Activated CD4-positive, CD25-positive, alpha-beta regulatory T cell treated with anti-CD3 and anti-CD28 coated beads, Interleukin-2, amount 50 U/mL, for 16 hours (primary cell): Measurements from ENCODE around the gene ITGB6.
"Not testable (repeated sequence)": the region's sequence is repeated elsewhere in the genome, so short reads cannot be mapped to it uniquely, and the experiment has no call there.

Experiments used
- DNase-seq: peaks from one replicate; pipeline ENCODE4 v3.0.0-alpha.2; 2020; ENCODE audit warnings: low read depth, low spot score

The ITGB6 gene

GRCh38 chr2:160194946-160195345 is 5.1 kb downstream of the ITGB6 start:
- no peak for DNase-seq

- no peak for DNase-seq
These were observed 5.7 kb downstream of the ITGB6 start for GRCh38 chr2:160194351-160194750.

- DNase-seq: not testable (repeated sequence)
These were observed 18.8 kb downstream of the ITGB6 start for GRCh38 chr2:160181146-160181836.

- DNase-seq: not testable (repeated sequence)
These were observed 19.4 kb downstream of the ITGB6 start for GRCh38 chr2:160180690-160181089.

- no peak for DNase-seq
These were observed 19.9 kb downstream of the ITGB6 start for GRCh38 chr2:160180172-160180571.

- no peak for DNase-seq
These were observed 24.6 kb downstream of the ITGB6 start for GRCh38 chr2:160175169-160176134.

- no peak for DNase-seq
These were observed 25.8 kb downstream of the ITGB6 start for GRCh38 chr2:160174322-160174721.

GRCh38 chr2:160169988-160170387 is 30.1 kb downstream of the ITGB6 start:
- no peak for DNase-seq

GRCh38 chr2:160169471-160169870 is 30.6 kb downstream of the ITGB6 start:
- no peak for DNase-seq

- DNase-seq: no peak
These were observed 31.2 kb downstream of the ITGB6 start for GRCh38 chr2:160168878-160169277.

- no peak for DNase-seq
These were observed 32.9 kb downstream of the ITGB6 start for GRCh38 chr2:160167089-160167740.

GRCh38 chr2:160165996-160166395 is 34.1 kb downstream of the ITGB6 start:
- no peak for DNase-seq

GRCh38 chr2:160165081-160165480 is 35.0 kb downstream of the ITGB6 start:
- no peak for DNase-seq

- DNase-seq: no peak
These were observed 41.9 kb downstream of the ITGB6 start for GRCh38 chr2:160157861-160158829.

- no peak for DNase-seq
These were observed 43.4 kb downstream of the ITGB6 start for GRCh38 chr2:160156665-160157064.

- no peak for DNase-seq
These were observed 44.0 kb downstream of the ITGB6 start for GRCh38 chr2:160156100-160156499.

GRCh38 chr2:160148419-160148818 is 51.7 kb downstream of the ITGB6 start:
- not testable (repeated sequence) for DNase-seq

GRCh38 chr2:160145471-160145870 is 54.6 kb downstream of the ITGB6 start:
- no peak for DNase-seq

- DNase-seq: no peak
These were observed 55.6 kb downstream of the ITGB6 start for GRCh38 chr2:160144280-160144990.

GRCh38 chr2:160142472-160142871 is 57.6 kb downstream of the ITGB6 start:
- no peak for DNase-seq
